ENCODE results near the gene C6orf89.

The C6orf89 gene

GRCh38 chr6:36853325-36853724 is 32.4 kb upstream of the C6orf89 start:
- no peak for DNase-seq

GRCh38 chr6:36855750-36856149 is 30.0 kb upstream of the C6orf89 start:
- no peak for DNase-seq

GRCh38 chr6:36856277-36856676 is 29.5 kb upstream of the C6orf89 start:
- DNase-seq, result no peak

GRCh38 chr6:36857325-36857724 is 28.4 kb upstream of the C6orf89 start:
- DNase-seq, result no peak

GRCh38 chr6:36858407-36858981 is 27.3 kb upstream of the C6orf89 start:
- DNase-seq, result no peak

- no peak for DNase-seq
Observed at GRCh38 chr6:36860126-36860525, 25.6 kb upstream of the C6orf89 start.

GRCh38 chr6:36862164-36862847 is 23.4 kb upstream of the C6orf89 start:
- DNase-seq, result no peak

- DNase-seq, result no peak
Observed at GRCh38 chr6:36862848-36863382, 22.8 kb upstream of the C6orf89 start.

GRCh38 chr6:36863670-36864540 is 21.8 kb upstream of the C6orf89 start:
- peak; percentile 20 for DNase-seq

- no peak for DNase-seq
Observed at GRCh38 chr6:36865835-36866234, 19.9 kb upstream of the C6orf89 start.

GRCh38 chr6:36867471-36868224 is 18.1 kb upstream of the C6orf89 start:
- DNase-seq, result peak; percentile 55

GRCh38 chr6:36871686-36872085 is 14.1 kb upstream of the C6orf89 start:
- DNase-seq, result no peak

GRCh38 chr6:36873115-36873514 is 12.6 kb upstream of the C6orf89 start:
- no peak for DNase-seq

- DNase-seq, result no peak
Observed at GRCh38 chr6:36873612-36874442, 11.9 kb upstream of the C6orf89 start.

GRCh38 chr6:36874443-36875249 is 11.1 kb upstream of the C6orf89 start, which contains the start of gene PPIL1:
PPIL1 (minus strand) TSS chr6:36874803; CDS start chr6:36874772, 31 bp downstream.
- peak; percentile 83 for DNase-seq

GRCh38 chr6:36875250-36875633 is 10.5 kb upstream of the C6orf89 start:
- no peak for DNase-seq

- no peak for DNase-seq
Observed at GRCh38 chr6:36884610-36885009, 1.1 kb upstream of the C6orf89 start.

GRCh38 chr6:36886950-36887618 is 1.3 kb downstream of the C6orf89 start:
- no peak for DNase-seq

- no peak for DNase-seq
Observed at GRCh38 chr6:36888115-36888643, 2.4 kb downstream of the C6orf89 start.
